Measurements from ENCODE around the gene OSTN. TPM values are rescaled to one million over a fixed set of nuclear protein-coding genes. Genes with fewer than 3 reads are reported as not detected.
"Not testable (repeated sequence)": the region's sequence is repeated elsewhere in the genome, so short reads cannot be mapped to it uniquely, and the experiment has no call there.

The OSTN gene, protein sequence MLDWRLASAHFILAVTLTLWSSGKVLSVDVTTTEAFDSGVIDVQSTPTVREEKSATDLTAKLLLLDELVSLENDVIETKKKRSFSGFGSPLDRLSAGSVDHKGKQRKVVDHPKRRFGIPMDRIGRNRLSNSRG
- total RNA-seq = not detected

DNA sequence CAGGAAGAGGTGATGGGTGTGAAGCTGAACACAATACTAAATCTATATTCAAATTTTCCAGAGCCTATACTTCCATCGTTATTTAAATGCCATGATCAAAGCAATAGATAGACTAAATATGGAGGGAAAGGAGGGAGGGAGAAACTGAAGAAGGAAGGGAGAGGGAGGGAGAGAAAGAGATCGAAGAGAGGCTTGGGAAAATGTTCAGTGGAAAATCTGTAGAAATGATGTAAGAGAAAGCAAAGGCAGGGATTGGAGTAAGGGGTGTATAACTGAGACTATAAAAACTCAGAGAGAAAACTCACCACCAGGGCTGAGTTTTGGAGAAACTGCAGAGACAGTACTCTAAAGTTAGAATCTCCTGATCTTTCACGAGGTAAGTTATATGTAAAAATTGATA, at the start of gene OSTN:
OSTN (plus strand) TSS at position 310 of the 400 bp plus-strand sequence. CDS start 13,292 bp downstream, outside the sequence.
- DNase-seq (ENCODE audit: low spot score) = no peak

GRCh38 chr3:191151653-191152052, 47.4 kb upstream of the OSTN start:
- no peak for DNase-seq (ENCODE audit: low spot score)

GRCh38 chr3:191154827-191155226, 44.2 kb upstream of the OSTN start:
- DNase-seq (ENCODE audit: low spot score) = no peak

DNA sequence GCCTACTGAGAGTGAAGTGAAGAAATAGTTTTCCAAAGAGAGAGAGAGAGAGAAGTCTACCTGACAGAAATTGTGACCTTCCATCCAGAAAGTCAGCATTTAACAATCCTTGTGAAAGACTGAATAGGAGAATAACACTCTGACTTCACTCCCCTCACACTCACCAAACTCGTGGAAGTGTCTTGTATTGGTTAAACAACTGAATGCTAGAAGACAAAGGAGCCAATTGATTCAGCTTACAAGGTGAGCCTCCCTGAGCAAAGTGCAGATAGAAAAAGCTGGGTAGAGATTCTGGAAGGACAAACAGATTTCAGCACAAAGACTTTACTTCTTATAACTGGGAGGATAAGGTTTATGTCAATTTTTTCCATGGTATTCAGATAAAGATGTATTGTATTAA, 40.8 kb upstream of the OSTN start:
- DNase-seq (ENCODE audit: low spot score) = peak; percentile 13

DNA sequence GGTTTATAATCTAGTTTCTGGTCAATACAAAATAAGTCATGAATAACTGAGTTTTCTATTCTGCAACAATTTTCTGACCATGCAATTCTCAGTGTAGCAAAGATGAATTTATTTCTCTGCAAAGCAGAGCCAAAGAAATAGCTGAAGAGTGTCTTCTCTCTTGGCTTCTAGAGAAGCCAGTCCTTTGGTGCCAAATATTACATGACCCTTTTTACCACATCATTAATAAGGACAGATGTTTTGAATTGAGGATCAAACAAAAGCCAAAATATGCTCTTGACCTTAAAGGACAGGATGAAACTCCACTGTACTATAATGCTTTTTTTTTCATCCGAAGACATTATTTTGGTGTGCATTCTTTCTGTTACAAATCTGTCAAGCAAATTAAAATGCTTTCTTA, 40.2 kb upstream of the OSTN start:
- no peak for DNase-seq (ENCODE audit: low spot score)

- DNase-seq (ENCODE audit: low spot score) = no peak
Measured at GRCh38 chr3:191165802-191166201, 33.2 kb upstream of the OSTN start.

- DNase-seq (ENCODE audit: low spot score) = no peak
Measured at GRCh38 chr3:191166368-191166767, 32.7 kb upstream of the OSTN start.

DNA sequence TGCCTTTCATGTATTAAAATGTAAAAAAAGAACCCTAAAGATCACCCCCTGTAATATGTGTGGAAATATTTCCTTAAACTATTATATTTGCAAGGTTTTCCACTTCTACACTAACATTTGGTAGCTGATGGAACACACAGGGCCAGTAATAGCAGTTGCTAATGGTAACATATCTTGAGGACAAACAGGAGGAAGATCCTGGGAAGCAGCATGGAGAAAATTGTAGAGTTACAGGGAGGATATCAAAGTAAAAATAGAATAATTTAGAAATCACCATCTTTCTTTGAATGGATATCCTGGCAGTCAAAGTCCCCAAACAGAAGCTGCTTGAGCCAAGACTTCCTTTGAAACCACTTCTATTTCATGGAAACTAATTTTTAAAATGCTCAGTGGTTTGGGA, 29.5 kb upstream of the OSTN start:
- DNase-seq (ENCODE audit: low spot score) = no peak

DNA sequence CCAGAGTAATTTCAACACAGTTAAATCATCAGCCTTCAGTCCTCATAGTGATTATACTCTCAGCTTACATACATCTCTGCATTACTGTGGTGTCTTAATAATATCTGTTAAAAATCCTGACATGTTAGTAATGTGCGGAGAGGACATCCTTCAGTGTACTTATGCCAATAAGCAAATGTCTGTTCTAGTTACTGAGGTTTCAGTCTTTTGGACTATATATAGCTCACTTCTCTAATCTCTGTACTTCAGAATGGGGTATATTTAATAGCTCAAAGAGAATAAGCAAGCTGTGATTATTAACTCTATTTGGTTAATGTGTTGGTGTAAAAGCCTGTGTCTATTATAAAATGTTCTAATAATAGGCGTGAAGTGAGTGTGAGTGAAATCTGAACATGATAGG, 28.9 kb upstream of the OSTN start:
- DNase-seq (ENCODE audit: low spot score) = no peak

DNA sequence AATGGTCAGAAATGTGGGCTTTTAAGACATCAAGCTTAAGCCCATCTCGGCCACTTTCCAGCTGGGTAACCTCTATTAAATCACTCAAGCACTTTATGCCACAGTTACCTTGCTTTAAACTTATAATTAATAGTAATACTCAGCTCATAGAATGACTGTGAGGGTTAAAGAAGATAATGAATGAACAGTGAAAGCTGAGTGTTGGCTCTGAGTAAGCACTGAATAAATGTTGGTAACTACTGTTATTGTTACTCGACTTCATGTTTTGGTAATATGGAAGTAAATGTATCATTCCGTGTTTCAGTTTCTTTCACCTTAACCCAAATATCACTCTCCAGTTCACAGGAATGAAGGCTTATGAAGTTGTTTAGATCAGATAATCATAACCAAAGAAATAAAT, 23.9 kb upstream of the OSTN start:
- DNase-seq (ENCODE audit: low spot score) = no peak

DNA sequence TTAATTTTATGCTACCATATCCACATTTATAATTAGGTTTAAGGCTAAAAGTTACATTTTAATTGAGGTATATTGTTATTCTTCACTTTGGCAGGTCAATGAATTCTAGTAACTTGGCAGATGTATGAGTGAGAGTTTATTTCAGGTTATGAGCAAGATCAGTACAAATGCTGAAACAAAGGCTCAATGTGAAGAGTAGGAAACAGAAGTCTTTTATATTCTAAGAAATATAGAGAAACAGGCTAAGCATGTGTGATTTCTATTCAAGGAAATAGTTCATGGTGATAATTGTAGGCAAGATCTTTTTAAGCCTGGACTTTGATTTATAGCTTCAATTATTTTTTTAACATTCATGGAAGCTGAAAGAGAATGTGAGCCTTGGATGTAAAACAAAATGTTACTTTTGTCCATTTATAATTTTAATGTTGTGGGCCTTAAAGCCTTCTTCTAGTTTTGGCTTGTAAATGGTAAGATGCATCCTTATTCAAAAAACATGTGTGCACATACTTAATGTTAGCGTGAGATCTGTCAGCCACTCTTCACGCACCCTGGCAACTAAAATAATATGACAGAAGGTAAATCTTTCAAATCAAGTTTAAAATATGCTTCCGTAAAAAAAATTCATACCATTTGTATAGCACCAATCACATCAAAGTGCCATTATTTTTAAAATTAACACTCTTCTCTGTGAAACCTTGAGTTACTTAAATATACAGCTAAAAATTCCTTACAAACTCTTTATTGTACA, 22.8 kb upstream of the OSTN start:
- DNase-seq (ENCODE audit: low spot score) = no peak

GRCh38 chr3:191185382-191185781, 13.7 kb upstream of the OSTN start:
- not testable (repeated sequence) for DNase-seq (ENCODE audit: low spot score)

- not testable (repeated sequence) for DNase-seq (ENCODE audit: low spot score)
Measured at GRCh38 chr3:191188246-191188645, 10.8 kb upstream of the OSTN start.

DNA sequence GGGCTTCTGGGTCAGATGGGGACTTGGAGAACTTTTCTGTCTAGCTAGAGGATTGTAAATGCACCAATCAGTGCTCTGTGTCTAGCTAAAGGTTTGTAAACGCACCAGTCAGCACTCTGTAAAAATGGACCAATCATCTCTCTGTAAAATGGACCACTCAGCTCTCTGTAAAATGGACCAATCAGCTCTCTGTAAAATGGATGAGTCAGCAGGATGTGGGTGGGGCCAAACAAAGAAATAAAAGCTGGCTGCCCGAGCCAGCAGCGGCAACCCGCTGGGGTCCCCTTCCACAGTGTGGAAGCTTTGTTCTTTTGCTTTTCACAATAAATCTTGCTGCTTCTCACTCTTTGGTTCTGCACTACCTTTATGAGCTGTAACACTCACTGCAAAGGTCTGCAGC, 6.8 kb upstream of the OSTN start:
- not testable (repeated sequence) for DNase-seq (ENCODE audit: low spot score)

DNA sequence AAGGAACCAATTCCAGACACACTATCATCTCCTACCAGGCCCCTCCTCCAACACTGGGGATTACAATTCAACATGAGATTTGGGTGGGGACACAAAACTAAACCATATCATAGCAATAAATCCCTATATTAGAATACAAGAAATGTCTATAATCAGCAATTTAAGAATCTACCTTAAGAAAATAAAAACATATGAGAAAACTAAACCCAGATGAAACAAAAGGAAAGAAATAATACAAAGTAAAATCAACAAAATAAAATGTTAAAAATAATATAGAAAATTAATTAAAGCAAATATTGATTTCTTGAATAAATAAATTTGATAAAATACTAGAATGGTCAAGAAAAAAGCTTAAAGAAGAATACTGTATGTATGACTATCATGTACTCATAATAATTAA, 6.1 kb upstream of the OSTN start:
- DNase-seq (ENCODE audit: low spot score) = no peak

- DNase-seq (ENCODE audit: low spot score) = no peak
Measured at GRCh38 chr3:191197761-191198306, 1.2 kb upstream of the OSTN start.

- no peak for DNase-seq (ENCODE audit: low spot score)
Measured at GRCh38 chr3:191198480-191198879, 561 bp upstream of the OSTN start.

DNA sequence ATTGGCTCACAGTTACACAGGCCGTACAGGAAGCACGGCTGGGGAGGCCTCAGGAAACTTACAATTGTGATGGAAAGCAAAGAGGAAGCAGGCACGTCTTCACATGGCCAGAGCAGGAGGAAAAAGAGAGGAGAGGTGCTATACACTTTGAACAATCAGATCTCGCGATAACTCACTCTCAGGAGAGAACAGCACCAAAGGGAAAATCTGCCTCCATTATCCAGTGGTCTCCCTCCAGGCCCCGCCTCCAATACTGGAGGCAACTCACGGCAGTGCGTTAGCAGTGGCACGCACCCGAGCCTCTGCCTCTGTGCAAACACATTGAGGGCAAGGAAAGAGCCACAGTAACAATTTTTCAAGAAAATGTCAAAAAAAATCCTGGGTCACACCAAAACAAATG, 11.0 kb downstream of the OSTN start:
- no peak for DNase-seq (ENCODE audit: low spot score)

DNA sequence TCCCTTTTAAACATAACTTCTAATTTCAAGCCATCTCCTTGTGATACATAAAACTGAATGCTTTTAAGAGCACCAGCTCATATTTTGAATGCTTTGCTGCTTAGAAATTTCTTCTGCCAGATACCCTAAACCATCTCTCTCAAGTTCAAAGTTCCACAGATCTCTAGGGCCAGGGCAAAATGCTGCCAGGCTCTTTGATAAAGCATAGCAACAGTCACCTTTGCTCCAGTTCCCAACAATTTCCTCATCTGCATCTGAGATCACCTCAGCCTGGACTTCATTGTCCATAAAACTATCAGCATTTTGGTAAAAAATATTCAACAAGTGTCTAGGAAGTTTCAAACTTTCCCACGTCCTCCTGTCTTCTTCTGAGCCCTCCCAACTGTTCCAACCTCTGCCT, 17.5 kb downstream of the OSTN start:
- DNase-seq (ENCODE audit: low spot score) = no peak

GRCh38 chr3:191217301-191217700, 18.3 kb downstream of the OSTN start:
- DNase-seq (ENCODE audit: low spot score) = no peak

- no peak for DNase-seq (ENCODE audit: low spot score)
Measured at GRCh38 chr3:191220908-191221307, 21.9 kb downstream of the OSTN start.

DNA sequence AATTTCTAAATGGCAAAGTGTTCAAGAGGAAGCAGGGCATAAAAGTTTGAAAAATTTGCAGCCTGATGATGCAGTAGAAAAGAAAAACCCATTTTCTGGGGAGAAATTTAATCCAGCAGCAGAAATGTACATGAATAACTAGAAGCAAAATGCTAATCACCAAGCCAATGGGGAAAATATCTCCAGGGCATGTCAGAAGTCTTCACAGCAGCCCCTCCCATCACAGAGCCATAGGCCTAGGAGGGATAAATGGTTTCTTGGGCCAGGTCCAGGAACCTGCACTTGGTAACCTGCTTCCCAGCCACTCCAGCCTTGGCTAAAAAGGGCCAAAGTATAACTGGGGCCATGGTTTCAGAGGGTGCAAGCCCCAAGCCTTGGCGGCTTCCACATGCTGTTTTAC, 22.6 kb downstream of the OSTN start:
- DNase-seq (ENCODE audit: low spot score) = no peak

DNA sequence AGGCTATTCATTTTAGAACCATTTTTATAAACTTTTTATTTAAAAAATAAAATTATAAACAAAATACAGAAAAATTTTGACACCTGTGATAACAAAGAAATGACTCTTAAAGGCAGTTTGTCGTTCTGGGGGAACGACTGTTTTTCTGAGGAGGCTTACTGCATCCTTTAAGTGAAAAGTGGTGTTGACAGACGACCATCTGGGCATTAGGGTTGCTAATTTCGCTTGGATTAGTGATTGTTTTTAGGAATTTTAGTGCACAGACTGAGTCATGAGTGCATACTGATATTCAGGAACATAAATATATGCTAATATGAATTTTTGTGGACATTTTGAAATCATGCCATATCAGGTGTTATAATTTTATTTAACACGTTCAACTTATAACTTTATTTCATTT, 28.5 kb downstream of the OSTN start:
- DNase-seq (ENCODE audit: low spot score) = no peak

DNA sequence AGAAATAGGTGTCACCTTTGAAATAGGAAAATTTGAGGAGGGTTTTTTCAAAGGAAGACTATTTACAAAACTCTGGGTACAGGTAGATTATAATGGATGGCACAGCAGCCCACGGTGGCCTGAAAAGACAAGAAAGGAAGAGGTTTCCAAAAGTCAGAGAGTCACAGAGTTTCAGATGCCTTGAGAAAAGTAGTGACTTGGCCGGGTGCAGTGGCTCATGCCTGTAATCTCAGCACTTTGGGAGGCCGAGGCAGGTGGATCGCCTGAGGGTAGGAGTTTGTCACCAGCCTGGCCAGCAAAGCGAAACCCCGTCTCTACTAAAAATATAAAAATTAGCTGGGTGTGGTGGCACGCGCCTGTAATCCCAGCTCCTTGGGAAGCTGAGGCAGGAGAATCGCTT, 35.2 kb downstream of the OSTN start:
- DNase-seq (ENCODE audit: low spot score) = no peak

Data from mucosa of gallbladder (tissue), 1 donor.